Measurements from ENCODE around the gene PLP2. TPM values are rescaled to one million over a fixed set of nuclear protein-coding genes. Genes with fewer than 3 reads are reported as not detected.

Gene PLP2
- total RNA-seq, 1 experiment from 2014 or later = 94.5 TPM

- Histone ChIP-seq H4K20me1 (ENCODE audit: insufficient read depth) (no peaks in the 10 kb centered on the region), H3K79me2 (ENCODE audit: low read depth) (no peaks in the 10 kb centered on the region), H2AFZ (0 out of 2 replicates have a peak overlapping the region, but pooled peaks have one; percentile 48), H3K4me1 (replicated peaks; ENCODE audit: insufficient read depth) (no peaks in the 10 kb centered on the region), H3K36me3 (ENCODE audit: low read depth) (no peaks in the 10 kb centered on the region), H3K4me3 (peak overlapping the region; percentile 57; the same call in 1 of the 2 replicates), H3K9me2 (ENCODE audit: insufficient read depth) (no peaks in the 10 kb centered on the region), H3K27me3 (ENCODE audit: insufficient read depth, low read depth) (no peaks in the 10 kb centered on the region), H3F3A (ENCODE audit: insufficient read depth, low read depth) (no peaks in the 10 kb centered on the region), H3K4me2 (peak overlapping the region; percentile 54), H3K27ac (0 out of 2 replicates have a peak overlapping the region, but pooled peaks have one; percentile 23), H3K9me3 (ENCODE audit: insufficient read depth, low read depth) (no peaks in the 10 kb centered on the region)
- intact Hi-C loops (cut with micrococcal nuclease; ENCODE audit: unreplicated experiment) = loop anchor here (2.0 kb wide), 1 partner anchor 77 kb away; the partner anchor contains the start of gene PPP1R3F
- CTCF ChIA-PET = interaction anchor here (1.0 kb wide), 1 partner anchor 36 kb away, joined by 3 read pairs; no protein-coding TSS in a partner anchor
- BruUV-seq (replicated peaks) = TSS peak; percentile 83
- TF ChIP-seq CTCF (conservative IDR thresholded peaks at IDR 0.05) (no peak), EZH2 (IDR thresholded peaks at IDR 0.05; ENCODE audit: low read depth) (no peak)
- DNase-seq = no peak
- POLR2A ChIA-PET (ENCODE audit: unreplicated experiment) = interaction anchor here (0.6 to 1.4 kb wide), 6 partner anchors 43 to 913 kb away, joined by 3 to 14 read pairs (median 8); partner anchors contain the start of genes CCDC22 and PPP1R3F
These were observed 19.9 kb downstream of the PLP2 start for GRCh38 chrX:49191574-49192011.

- no peaks in the 10 kb centered on the region for H3F3A ChIP-seq (ENCODE audit: insufficient read depth, low read depth)
- H3K4me2 ChIP-seq = no peak overlapping the region
- intact Hi-C loops (cut with micrococcal nuclease; ENCODE audit: unreplicated experiment) = no loop called here
- no peaks in the 10 kb centered on the region for H3K79me2 ChIP-seq (ENCODE audit: low read depth)
- H3K27ac ChIP-seq = no peak overlapping the region
- H4K20me1 ChIP-seq (ENCODE audit: insufficient read depth) = no peaks in the 10 kb centered on the region
- no peaks in the 10 kb centered on the region for H3K36me3 ChIP-seq (ENCODE audit: low read depth)
- POLR2A ChIA-PET (ENCODE audit: unreplicated experiment) = interaction anchor here (0.5 to 0.6 kb wide), 3 partner anchors 26 to 235 kb away, joined by 3 to 4 read pairs (median 4); no protein-coding TSS in a partner anchor
- no peak overlapping the region for H2AFZ ChIP-seq
- DNase-seq = peak in 1 of 2 experiments; percentile 40
- CTCF ChIA-PET = interaction anchor here (0.5 to 0.7 kb wide), 3 partner anchors 26 to 704 kb away, joined by 3 to 6 read pairs (median 3); no protein-coding TSS in a partner anchor
- no peaks in the 10 kb centered on the region for H3K9me2 ChIP-seq (ENCODE audit: insufficient read depth)
- H3K9me3 ChIP-seq (ENCODE audit: insufficient read depth, low read depth) = no peaks in the 10 kb centered on the region
- no peaks in the 10 kb centered on the region for H3K4me1 ChIP-seq (replicated peaks; ENCODE audit: insufficient read depth)
- TF ChIP-seq EZH2 (IDR thresholded peaks at IDR 0.05; ENCODE audit: low read depth) (no peak), CTCF (conservative IDR thresholded peaks at IDR 0.05) (peak; percentile 54)
- H3K4me3 ChIP-seq = no peak overlapping the region
- BruUV-seq (replicated peaks) = no TSS peak
- H3K27me3 ChIP-seq (ENCODE audit: insufficient read depth, low read depth) = no peaks in the 10 kb centered on the region
These were observed 21.1 kb downstream of the PLP2 start for GRCh38 chrX:49192722-49193328.

GRCh38 chrX:49193542-49193964, 21.9 kb downstream of the PLP2 start:
- H2AFZ ChIP-seq = no peak overlapping the region
- intact Hi-C loops (cut with micrococcal nuclease; ENCODE audit: unreplicated experiment) = no loop called here
- H3K9me3 ChIP-seq (ENCODE audit: insufficient read depth, low read depth) = no peaks in the 10 kb centered on the region
- POLR2A ChIA-PET (ENCODE audit: unreplicated experiment) = no interaction called here
- CTCF ChIA-PET = no interaction called here
- no peaks in the 10 kb centered on the region for H3K36me3 ChIP-seq (ENCODE audit: low read depth)
- DNase-seq = no peak
- H3K4me1 ChIP-seq (replicated peaks; ENCODE audit: insufficient read depth) = no peaks in the 10 kb centered on the region
- no peaks in the 10 kb centered on the region for H3K79me2 ChIP-seq (ENCODE audit: low read depth)
- no peaks in the 10 kb centered on the region for H3K27me3 ChIP-seq (ENCODE audit: insufficient read depth, low read depth)
- no peak for TF ChIP-seq CTCF (conservative IDR thresholded peaks at IDR 0.05)
- TF ChIP-seq EZH2 (IDR thresholded peaks at IDR 0.05; ENCODE audit: low read depth) = no peak
- H3K9me2 ChIP-seq (ENCODE audit: insufficient read depth) = no peaks in the 10 kb centered on the region
- H3K4me2 ChIP-seq = no peak overlapping the region
- H3K27ac ChIP-seq = no peak overlapping the region
- H3K4me3 ChIP-seq = no peak overlapping the region
- no peaks in the 10 kb centered on the region for H3F3A ChIP-seq (ENCODE audit: insufficient read depth, low read depth)
- no TSS peak for BruUV-seq (replicated peaks)
- no peaks in the 10 kb centered on the region for H4K20me1 ChIP-seq (ENCODE audit: insufficient read depth)
